OCI-LY1 (cell line): ENCODE measurements around the gene DPH7.
A peak's percentile ranks its signal among the peaks of the same experiment; 100 is the strongest.

Source experiments
- H2AFZ ChIP-seq: fragments of 200-600 bp; sonication (generic), shearing (Covaris generic); 2 replicates; pipeline ENCODE4 v1.6.0; 2014; ENCODE audit warnings: antibody characterized with exemption, mild to moderate bottlenecking, low read length
- H3F3A ChIP-seq: fragments of 200-600 bp; sonication (generic), shearing (Covaris generic); 2 replicates; pipeline ENCODE4 v1.6.0; 2014; ENCODE audit warnings: mild to moderate bottlenecking, antibody characterized with exemption, low read length, moderate library complexity; ENCODE audit not compliant: insufficient read depth
- H3K27ac ChIP-seq: fragments of 200-600 bp; sonication (generic); 2 replicates; pipeline ENCODE4 v1.5.1; 2014; ENCODE audit warnings: low read length, mixed run types, mild to moderate bottlenecking, low read depth; ENCODE audit not compliant: poor library complexity, severe bottlenecking
- H3K27me3 ChIP-seq: fragments of 200-600 bp; sonication (generic); 2 replicates; pipeline ENCODE4 v1.6.0; 2014; ENCODE audit warnings: antibody characterized with exemption, mild to moderate bottlenecking, low read length, moderate library complexity; ENCODE audit not compliant: insufficient read depth
- H3K36me3 ChIP-seq: fragments of 200-600 bp; sonication (generic); 2 replicates; pipeline ENCODE4 v1.6.1; 2014; ENCODE audit warnings: mild to moderate bottlenecking, antibody characterized with exemption, low read length, moderate library complexity, mixed read lengths; ENCODE audit not compliant: insufficient read depth
- H3K4me1 ChIP-seq: fragments of 200-600 bp; sonication (generic); 2 replicates; pipeline ENCODE4 v1.5.1; 2014; ENCODE audit warnings: mild to moderate bottlenecking, low read length, moderate library complexity; ENCODE audit not compliant: insufficient read depth, severe bottlenecking
- H3K4me2 ChIP-seq: fragments of 200-600 bp; sonication (generic), shearing (Covaris generic); 2 replicates; pipeline ENCODE4 v1.6.1; 2014; ENCODE audit warnings: low read length
- H3K4me3 ChIP-seq: fragments of 200-600 bp; sonication (generic); 2 replicates; pipeline ENCODE4 v1.5.1; 2014; ENCODE audit warnings: low read length, low read depth, mild to moderate bottlenecking, mixed read lengths; ENCODE audit not compliant: poor library complexity, severe bottlenecking
- H3K79me2 ChIP-seq: fragments of 200-600 bp; shearing (Covaris generic); 2 replicates; pipeline ENCODE4 v1.6.1; 2016; ENCODE audit warnings: mixed run types, low read length, mixed read lengths; ENCODE audit not compliant: insufficient read depth
- H3K9ac ChIP-seq: fragments of 200-600 bp; sonication (generic), shearing (Covaris generic); 2 replicates; pipeline ENCODE4 v1.6.1; 2014; ENCODE audit warnings: mild to moderate bottlenecking, low read length, mixed read lengths
- H3K9me2 ChIP-seq: fragments of 200-600 bp; sonication (generic), shearing (Covaris generic); 2 replicates; pipeline ENCODE4 v1.6.1; 2014; ENCODE audit warnings: low read depth, mild to moderate bottlenecking, low read length, mixed read lengths
- H3K9me3 ChIP-seq: fragments of 200-600 bp; shearing (Covaris generic); 2 replicates; pipeline ENCODE4 v1.6.1; 2014; ENCODE audit warnings: low read length, mixed read lengths
- H4K20me1 ChIP-seq: fragments of 200-600 bp; sonication (generic), shearing (Covaris generic); 2 replicates; pipeline ENCODE4 v1.6.0; 2016; ENCODE audit warnings: mild to moderate bottlenecking, low read length; ENCODE audit not compliant: insufficient read depth
- EZH2 ChIP-seq: fragments of 200-600 bp; sonication (generic), shearing (Covaris generic); IDR thresholded peaks from 2 replicates; pipeline ENCODE4 v1.8.0; 2017; ENCODE audit warnings: borderline replicate concordance, mixed run types, mild to moderate bottlenecking, antibody characterized with exemption, low read length, moderate library complexity, mixed read lengths
- TF ChIP-seq, protein P1 (sequence below): fragments of 200-600 bp; sonication (generic), shearing (Covaris generic); IDR thresholded peaks from 2 replicates; pipeline ENCODE4 v1.5.1; 2017; ENCODE audit warnings: mild to moderate bottlenecking, antibody characterized with exemption, low read length, moderate library complexity, mixed read lengths

The DPH7 gene

DNA sequence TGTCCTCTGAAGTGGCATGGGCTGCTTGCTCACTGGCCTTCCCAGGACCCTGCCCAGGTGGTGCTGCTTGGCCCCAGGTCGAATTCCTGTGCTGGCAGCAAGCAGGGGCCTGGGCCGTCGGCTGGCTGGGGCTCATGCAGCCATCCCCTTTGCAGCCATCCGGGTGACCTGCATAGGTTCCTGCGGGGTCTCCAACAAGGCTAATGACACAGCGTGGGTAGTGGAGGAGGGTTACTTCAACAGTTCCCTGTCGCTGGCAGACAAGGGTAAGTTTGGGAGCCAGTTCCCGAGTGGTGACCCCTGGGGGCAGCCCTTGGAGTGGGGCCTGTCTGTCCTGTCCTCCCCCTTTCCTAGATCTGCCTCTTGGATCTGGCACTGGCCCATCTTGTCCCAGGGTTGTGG lies 34.0 kb upstream of the DPH7 start:
- Histone ChIP-seq H3F3A (no peaks in the 10 kb centered on the region), H3K4me2 (no peak overlapping the region), H3K27ac (no peak overlapping the region), H3K79me2 (peaks cover 5% of the 10 kb centered on the region; the same call in 1 of the 2 replicates), H3K9ac (no peak overlapping the region; the same call in 1 of the 2 replicates), H3K36me3 (peaks cover 35% of the 10 kb centered on the region), H4K20me1 (no peaks in the 10 kb centered on the region), H2AFZ (no peak overlapping the region), H3K4me1 (peaks cover 33% of the 10 kb centered on the region), H3K9me2 (no peaks in the 10 kb centered on the region), H3K9me3 (no peaks in the 10 kb centered on the region), H3K4me3 (no peak overlapping the region), H3K27me3 (no peaks in the 10 kb centered on the region)
- TF ChIP-seq, protein P1, sequence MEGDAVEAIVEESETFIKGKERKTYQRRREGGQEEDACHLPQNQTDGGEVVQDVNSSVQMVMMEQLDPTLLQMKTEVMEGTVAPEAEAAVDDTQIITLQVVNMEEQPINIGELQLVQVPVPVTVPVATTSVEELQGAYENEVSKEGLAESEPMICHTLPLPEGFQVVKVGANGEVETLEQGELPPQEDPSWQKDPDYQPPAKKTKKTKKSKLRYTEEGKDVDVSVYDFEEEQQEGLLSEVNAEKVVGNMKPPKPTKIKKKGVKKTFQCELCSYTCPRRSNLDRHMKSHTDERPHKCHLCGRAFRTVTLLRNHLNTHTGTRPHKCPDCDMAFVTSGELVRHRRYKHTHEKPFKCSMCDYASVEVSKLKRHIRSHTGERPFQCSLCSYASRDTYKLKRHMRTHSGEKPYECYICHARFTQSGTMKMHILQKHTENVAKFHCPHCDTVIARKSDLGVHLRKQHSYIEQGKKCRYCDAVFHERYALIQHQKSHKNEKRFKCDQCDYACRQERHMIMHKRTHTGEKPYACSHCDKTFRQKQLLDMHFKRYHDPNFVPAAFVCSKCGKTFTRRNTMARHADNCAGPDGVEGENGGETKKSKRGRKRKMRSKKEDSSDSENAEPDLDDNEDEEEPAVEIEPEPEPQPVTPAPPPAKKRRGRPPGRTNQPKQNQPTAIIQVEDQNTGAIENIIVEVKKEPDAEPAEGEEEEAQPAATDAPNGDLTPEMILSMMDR, result no peak
- TF ChIP-seq EZH2, result no peak

DNA sequence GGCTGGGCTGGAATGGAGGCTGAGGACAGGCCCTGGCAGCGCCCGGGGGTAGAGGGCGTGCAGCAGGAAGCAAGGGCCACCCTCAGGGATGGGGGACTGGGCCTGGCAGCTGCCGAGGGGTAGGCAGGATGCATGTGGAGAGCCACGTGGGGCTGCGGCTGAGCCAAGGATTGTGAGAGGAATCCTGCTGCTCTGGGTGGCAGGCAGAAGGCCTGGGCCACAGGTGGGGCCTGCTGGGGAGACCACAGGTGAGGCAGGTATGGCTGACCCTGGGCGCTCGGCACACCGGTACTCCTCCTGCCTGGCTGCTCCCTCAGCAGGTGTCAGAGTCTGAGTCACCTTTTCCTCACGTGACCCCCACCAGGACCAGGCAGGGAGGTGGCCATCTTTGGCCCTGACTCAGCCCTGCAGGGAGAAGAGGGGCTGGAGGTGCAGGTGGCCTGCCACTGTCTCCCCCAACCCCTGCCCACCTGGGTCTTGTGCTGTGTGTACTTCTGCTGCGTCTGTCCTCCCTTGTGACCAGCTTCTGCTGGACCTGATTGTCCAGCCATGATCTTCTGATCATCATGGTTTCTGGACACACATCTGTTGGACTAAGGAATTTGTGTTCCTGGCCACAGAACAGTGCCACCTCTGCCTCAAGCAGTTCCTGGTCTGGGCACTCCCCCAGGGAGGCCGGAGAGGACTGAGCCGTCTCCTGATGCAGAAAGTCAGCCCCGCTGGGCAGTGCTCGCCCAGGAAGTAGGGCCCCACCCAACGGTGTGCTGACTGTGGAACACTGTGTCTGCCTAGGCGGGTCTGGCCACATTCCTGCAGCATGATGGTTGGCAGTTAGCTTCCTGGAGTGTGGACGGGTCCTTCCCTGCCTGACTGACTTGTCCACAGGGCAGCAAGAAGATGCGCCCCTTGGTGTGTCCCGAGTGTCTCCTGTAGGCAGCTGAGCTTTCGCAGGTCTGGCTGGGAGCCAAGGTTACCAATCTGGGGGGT lies 33.2 kb upstream of the DPH7 start:
- peaks cover 35% of the 10 kb centered on the region for H3K36me3 ChIP-seq
- peak overlapping the region; percentile 11; the same call in 1 of the 2 replicates for H3K9ac ChIP-seq
- peak overlapping the region; percentile 65 for H3K27ac ChIP-seq
- H4K20me1 ChIP-seq, result no peaks in the 10 kb centered on the region
- H3K9me2 ChIP-seq, result no peaks in the 10 kb centered on the region
- no peaks in the 10 kb centered on the region for H3K9me3 ChIP-seq
- no peaks in the 10 kb centered on the region for H3K79me2 ChIP-seq
- H3K4me1 ChIP-seq, result peaks cover 32% of the 10 kb centered on the region
- no peak for TF ChIP-seq EZH2
- TF ChIP-seq, protein P1, result no peak
- no peaks in the 10 kb centered on the region for H3K27me3 ChIP-seq
- no peaks in the 10 kb centered on the region for H3F3A ChIP-seq
- H2AFZ ChIP-seq, result no peak overlapping the region
- no peak overlapping the region for H3K4me3 ChIP-seq
- peak overlapping the region; percentile 7; the same call in 1 of the 2 replicates for H3K4me2 ChIP-seq

DNA sequence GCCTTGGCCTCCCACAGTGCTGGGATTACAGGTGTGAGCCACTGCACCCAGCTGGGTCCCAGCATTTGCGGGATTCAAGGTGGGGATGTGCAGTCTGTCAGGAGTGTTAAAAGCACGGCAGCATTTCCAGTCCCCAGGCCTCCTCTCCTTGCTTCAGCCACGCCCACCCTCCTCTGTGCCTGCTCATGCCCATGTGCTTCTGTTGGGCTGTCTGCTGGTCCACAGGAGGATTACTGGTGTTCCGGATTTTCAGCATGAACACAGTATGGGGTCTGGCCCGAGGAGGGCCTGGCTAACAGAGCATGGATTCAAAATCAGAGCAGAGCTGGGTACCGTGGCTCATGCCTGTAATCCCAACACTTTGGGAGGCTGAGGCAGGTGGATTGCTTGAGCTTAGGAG lies 32.2 kb upstream of the DPH7 start:
- H3F3A ChIP-seq, result no peaks in the 10 kb centered on the region
- peaks cover 34% of the 10 kb centered on the region for H3K4me1 ChIP-seq
- no peaks in the 10 kb centered on the region for H3K9me3 ChIP-seq
- H3K27me3 ChIP-seq, result no peaks in the 10 kb centered on the region
- peak overlapping the region; percentile 65 for H3K27ac ChIP-seq
- H4K20me1 ChIP-seq, result no peaks in the 10 kb centered on the region
- TF ChIP-seq, protein P1, result no peak
- TF ChIP-seq EZH2, result no peak
- H3K4me3 ChIP-seq, result no peak overlapping the region
- H3K36me3 ChIP-seq, result peaks cover 29% of the 10 kb centered on the region
- no peak overlapping the region for H3K4me2 ChIP-seq
- H3K9ac ChIP-seq, result no peak overlapping the region; the same call in 1 of the 2 replicates
- H3K79me2 ChIP-seq, result no peaks in the 10 kb centered on the region
- no peak overlapping the region for H2AFZ ChIP-seq
- H3K9me2 ChIP-seq, result no peaks in the 10 kb centered on the region
